Adrenal gland (tissue), 12 donors: Measurements from ENCODE around the gene FXYD3. TPM values are rescaled to one million over a fixed set of nuclear protein-coding genes. Genes with fewer than 3 reads are reported as not detected.

Experiments
- DNase-seq, 7 donors: peaks; one replicate each; pipeline ENCODE4 v3.0.0-alpha.2; 2019 to 2020
- H3K27ac ChIP-seq, 5 donors: fragments of 200-600 bp; sonication (generic) in 4 of 5; 1 replicate in 3 of 5; 2 replicates in 2 of 5; pipeline versions ENCODE4 v1.5.1 to v1.8.0; 2016 to 2020; ENCODE audit warnings: mild to moderate bottlenecking in 1 of 5
- H3K27me3 ChIP-seq: fragments of 200-600 bp; 2 replicates; pipeline ENCODE4 v1.8.0; 2021
- H3K36me3 ChIP-seq, 2 donors: fragments of 200-600 bp; replicated peaks in 1 of 2; 1 replicate in 1 of 2; 2 replicates in 1 of 2; pipeline versions ENCODE4 v1.5.1 to v1.8.0; 2018 to 2022
- H3K4me1 ChIP-seq, 2 donors: fragments of 200-600 bp; replicated peaks in 1 of 2; 1 replicate in 1 of 2; 2 replicates in 1 of 2; pipeline versions ENCODE4 v1.5.1 to v1.8.0; 2018 to 2021
- H3K4me3 ChIP-seq, 4 donors: fragments of 200-600 bp; sonication (generic) in 3 of 4; one replicate each; pipeline ENCODE4 v1.5.1; 2016 to 2018
- H3K9me3 ChIP-seq, 3 donors: fragments of 200-600 bp; sonication (generic) in 1 of 3; replicated peaks in 1 of 3; 1 replicate in 2 of 3; 2 replicates in 1 of 3; pipeline versions ENCODE4 v1.5.1 to v1.8.0; 2016 to 2021
- POLR2A ChIP-seq, 2 donors: fragments of 450-650 bp; IDR thresholded peaks; one replicate each; pipeline ENCODE4 v1.6.1; 2017; ENCODE audit warnings: antibody characterized with exemption in 2 of 2, mild to moderate bottlenecking in 2 of 2, moderate library complexity in 1 of 2
- WGBS, 4 donors: extraction: QIAGEN DNeasy Blood & Tissue Kit in 2 of 4; methylation state at CpG; one replicate each; pipeline versions ENCODE4 v1.1.5 to v1.1.7; 2013 to 2017; 5-methylcytosine and 5-hydroxymethylcytosine counted together
- intact Hi-C, 2 donors: fragments of 100-400 bp; cut with DNase I; formaldehyde crosslinking; loops; one replicate each; pipeline versions ENCODE4 v1.14.1 to v1.15.0; 2022 to 2023
- polyA plus RNA-seq, 3 donors: library from polyadenylated mRNA; stranded (reverse); fragments of 200-250 nt in 2 of 3; fragments of 350-450 nt in 1 of 3; fragmentation: Illumina TruSeq in 1 of 3; extraction: RNeasy Lipid Tissue Mini Kit (QIAGEN cat#74804) in 1 of 3; gene quantifications; one replicate each; pipeline ENCODE4 v1.2.3, GENCODE V29; 2013 to 2014
- total RNA-seq, 9 donors: library from RNA; depleted of rRNA in 4 of 9; stranded (reverse); fragments of >200 nt in 4 of 9; fragments of 120-200 nt in 1 of 9; fragmentation: NEBNext Ultra II Directional in 1 of 9; extraction: Animal tissue kit (Norgen Biotek cat#: 25700) in 1 of 9; gene quantifications; one replicate each; pipeline versions ENCODE4 v1.1.0 to v1.2.4, GENCODE V29; 2013 to 2023
- TF ChIP-seq, protein P1 (sequence below), 6 experiments: fragments of 450-650 bp in 4 of 6; fragments of 200-600 bp in 2 of 6; sonication (generic) in 1 of 6; IDR thresholded peaks; 1 replicate in 5 of 6; 2 replicates in 1 of 6; pipeline versions ENCODE4 v1.5.1 to v1.8.0; 2016 to 2021; ENCODE audit warnings: antibody characterized with exemption in 6 of 6, mild to moderate bottlenecking in 2 of 6, moderate library complexity in 1 of 6
- donor health status: healthy with polysubstance abuse.
- donor health status: Bipolar disorder and iron deficiency.
- donor health status: DM: yes; HTN: yes; CAD: no.
- donor health status: DM: no; HTN: no; CAD: no.
- donor health status: DM: no; HTN: no; CAD: no.
- donor health status: DM: yes; HTN: yes; CAD: no.

Gene FXYD3
- total and polyA plus RNA-seq, 12 donors = 0.34 to 4.6 (median 2.3) TPM; not detected in 4

DNA sequence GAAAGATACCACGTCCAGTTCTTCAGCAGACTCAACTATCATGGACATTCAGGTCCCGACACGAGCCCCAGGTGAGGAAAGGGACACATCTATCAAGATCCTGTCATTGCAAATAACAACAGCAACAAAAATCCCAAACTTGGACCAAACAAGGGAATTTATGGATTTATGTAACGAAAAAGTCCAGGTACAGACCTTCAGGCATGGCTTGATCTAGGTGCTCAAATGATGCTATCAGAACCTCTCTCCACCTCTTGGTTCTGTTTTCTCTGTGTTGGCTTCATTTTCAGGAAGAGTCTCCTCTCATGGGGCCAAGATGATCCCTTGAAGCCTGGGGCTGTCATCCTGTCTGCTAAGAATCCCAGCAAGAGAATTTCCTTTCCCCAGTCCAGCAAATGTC lies 41.8 kb downstream of the FXYD3 start:
- intact Hi-C loops = no loop called here
- 89 to 100% (median 94%) methylated on average over 4 of the region's 4 CpGs for WGBS, 4 donors
- peaks cover 13% of the 10 kb centered on the region for H3K27me3 ChIP-seq

DNA sequence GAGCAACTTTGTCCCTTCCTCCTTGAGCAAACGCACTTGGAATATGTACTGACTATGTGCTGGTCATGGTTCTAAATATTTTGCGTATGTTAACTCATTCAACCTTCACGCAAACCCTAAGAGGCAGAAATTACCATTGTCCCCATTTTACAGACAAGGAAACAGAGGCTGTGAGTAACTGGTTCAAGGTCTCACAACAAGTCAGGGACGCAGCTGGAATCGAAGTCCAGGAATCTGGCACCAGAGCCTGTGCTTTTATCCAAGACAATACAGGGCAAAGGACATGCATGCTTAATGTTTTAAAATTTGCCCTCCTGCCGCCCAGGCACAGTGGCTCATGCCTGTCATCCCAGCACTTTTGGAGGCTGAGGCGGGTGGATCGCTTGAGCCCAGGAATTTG lies 44.0 kb downstream of the FXYD3 start:
- Histone ChIP-seq H3K27me3 (peaks cover 5% of the 10 kb centered on the region), H3K36me3 (peaks cover 0 to 10% of the 10 kb centered on the region in 2 donors), H3K4me3 (no peak overlapping the region), H3K27ac (no peak overlapping the region), H3K4me1 (peaks cover 3 to 10% of the 10 kb centered on the region in 2 donors), H3K9me3 (peaks cover 0 to 7% (median 0%) of the 10 kb centered on the region in 3 donors)
- WGBS, 4 donors = 73 to 89% (median 79%) methylated on average over 8 of the region's 8 CpGs
- intact Hi-C loops = no loop called here
- DNase-seq = no peak
- TF ChIP-seq POLR2A (IDR thresholded peaks at IDR 0.05) = no peak

More for the DNA sequence above, 41.8 kb downstream of the FXYD3 start:
- H3K9me3 ChIP-seq = peaks cover 0 to 4% (median 0%) of the 10 kb centered on the region in 3 donors
- TF ChIP-seq, protein P1, sequence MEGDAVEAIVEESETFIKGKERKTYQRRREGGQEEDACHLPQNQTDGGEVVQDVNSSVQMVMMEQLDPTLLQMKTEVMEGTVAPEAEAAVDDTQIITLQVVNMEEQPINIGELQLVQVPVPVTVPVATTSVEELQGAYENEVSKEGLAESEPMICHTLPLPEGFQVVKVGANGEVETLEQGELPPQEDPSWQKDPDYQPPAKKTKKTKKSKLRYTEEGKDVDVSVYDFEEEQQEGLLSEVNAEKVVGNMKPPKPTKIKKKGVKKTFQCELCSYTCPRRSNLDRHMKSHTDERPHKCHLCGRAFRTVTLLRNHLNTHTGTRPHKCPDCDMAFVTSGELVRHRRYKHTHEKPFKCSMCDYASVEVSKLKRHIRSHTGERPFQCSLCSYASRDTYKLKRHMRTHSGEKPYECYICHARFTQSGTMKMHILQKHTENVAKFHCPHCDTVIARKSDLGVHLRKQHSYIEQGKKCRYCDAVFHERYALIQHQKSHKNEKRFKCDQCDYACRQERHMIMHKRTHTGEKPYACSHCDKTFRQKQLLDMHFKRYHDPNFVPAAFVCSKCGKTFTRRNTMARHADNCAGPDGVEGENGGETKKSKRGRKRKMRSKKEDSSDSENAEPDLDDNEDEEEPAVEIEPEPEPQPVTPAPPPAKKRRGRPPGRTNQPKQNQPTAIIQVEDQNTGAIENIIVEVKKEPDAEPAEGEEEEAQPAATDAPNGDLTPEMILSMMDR (IDR thresholded peaks at IDR 0.05) = no peak
- no peak for TF ChIP-seq POLR2A (IDR thresholded peaks at IDR 0.05)
- DNase-seq = no peak
- H3K4me3 ChIP-seq = no peak overlapping the region
- peaks cover 6 to 18% of the 10 kb centered on the region in 2 donors for H3K4me1 ChIP-seq
- H3K27ac ChIP-seq = no peak overlapping the region
- H3K36me3 ChIP-seq = peaks cover 0 to 10% of the 10 kb centered on the region in 2 donors

DNA sequence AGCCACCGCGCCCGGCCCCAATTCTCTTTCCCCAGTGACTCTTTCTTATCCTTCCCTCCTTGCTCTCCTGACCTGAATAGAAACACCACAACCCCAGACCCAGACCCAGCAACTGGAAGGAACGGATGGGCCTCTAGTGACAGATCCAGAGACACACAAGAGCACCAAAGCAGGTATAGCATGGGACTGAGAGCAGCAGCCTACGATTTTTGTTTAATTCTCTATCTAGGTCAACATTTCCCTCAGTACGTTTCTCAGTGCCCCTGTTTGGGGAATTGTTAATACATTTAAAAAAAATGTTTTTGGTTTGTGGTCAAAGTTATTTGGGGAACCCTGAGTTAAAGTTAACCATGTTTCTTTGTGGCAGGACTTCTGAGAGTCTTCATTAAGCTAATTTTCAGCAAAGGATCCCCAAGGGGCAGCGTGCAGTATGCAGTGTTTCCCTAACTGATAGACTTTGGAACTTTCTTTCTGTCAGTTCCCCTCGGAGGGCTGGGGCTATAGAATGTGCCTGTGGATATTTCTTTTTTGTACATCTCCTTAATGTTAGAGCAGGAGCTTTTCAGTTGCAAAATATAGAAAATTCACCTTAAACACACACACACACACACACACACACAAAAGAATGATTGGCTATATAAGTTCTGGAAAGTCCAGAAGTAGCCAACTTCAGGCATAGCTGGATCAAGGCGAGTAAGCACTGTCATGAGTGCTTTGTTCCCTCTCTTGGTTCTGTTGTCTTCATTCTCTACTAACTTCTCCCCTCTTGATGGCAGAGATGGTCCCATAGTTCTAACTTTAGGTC lies 45.2 kb downstream of the FXYD3 start:
- Histone ChIP-seq H3K27ac (no peak overlapping the region), H3K4me1 (peaks cover 0 to under 1% of the 10 kb centered on the region in 2 donors), H3K27me3 (peaks cover under 1% of the 10 kb centered on the region), H3K36me3 (peaks cover 0 to 10% of the 10 kb centered on the region in 2 donors), H3K9me3 (peaks cover 0 to 7% (median 0%) of the 10 kb centered on the region in 3 donors), H3K4me3 (no peak overlapping the region)
- 89 to 93% (median 90%) methylated on average over 9 of the region's 9 CpGs for WGBS, 4 donors
- TF ChIP-seq, protein P1 (IDR thresholded peaks at IDR 0.05) = no peak
- no peak for TF ChIP-seq POLR2A (IDR thresholded peaks at IDR 0.05)
- no peak for DNase-seq
- intact Hi-C loops = no loop called here

DNA sequence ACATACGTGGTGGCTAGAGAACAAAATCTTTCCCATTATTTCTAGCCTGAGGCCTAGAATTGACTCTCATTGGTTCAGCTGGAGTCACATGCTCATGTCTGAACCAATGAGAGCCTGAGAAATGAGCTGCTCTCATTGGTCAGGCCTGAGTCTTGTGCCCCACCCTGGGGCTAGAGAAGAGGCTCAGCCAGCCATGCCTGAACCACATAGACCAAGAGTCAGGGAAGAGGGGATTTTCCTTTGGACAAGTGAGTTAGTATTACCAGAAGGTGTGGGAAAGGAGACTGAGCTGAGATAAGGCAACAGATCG lies 45.8 kb downstream of the FXYD3 start:
- no peaks in the 10 kb centered on the region for H3K4me1 ChIP-seq
- DNase-seq = no peak
- H3K9me3 ChIP-seq = peaks cover 0 to 7% (median 0%) of the 10 kb centered on the region in 3 donors
- intact Hi-C loops = no loop called here
- H3K4me3 ChIP-seq = no peak overlapping the region
- H3K27ac ChIP-seq = no peak overlapping the region
- no peaks in the 10 kb centered on the region for H3K27me3 ChIP-seq
- WGBS, 4 donors = 83 to 95% (median 94%) methylated on average over 2 of the region's 2 CpGs
- H3K36me3 ChIP-seq = peaks cover 0 to 10% of the 10 kb centered on the region in 2 donors
- TF ChIP-seq, protein P1 (IDR thresholded peaks at IDR 0.05) = no peak
- no peak for TF ChIP-seq POLR2A (IDR thresholded peaks at IDR 0.05)
